Effector memory CD4-positive, alpha-beta T cell (primary cell): ENCODE results near the gene PCDHGB2.
"Not testable (repeated sequence)": the region's sequence is repeated elsewhere in the genome, so short reads cannot be mapped to it uniquely, and the experiment has no call there.

ENCODE experiments used
- DNase-seq, 3 donors: peaks; one replicate each; pipeline ENCODE4 v3.0.0-alpha.2; 2020
- H3K27ac ChIP-seq: 2 replicates; pipeline ENCODE4 v1.7.0; 2013; ENCODE audit warnings: mild to moderate bottlenecking, low read length, moderate library complexity; ENCODE audit not compliant: insufficient read depth, poor library complexity, severe bottlenecking
- H3K27me3 ChIP-seq: replicated peaks from 2 replicates; pipeline ENCODE4 v1.7.0; 2013; ENCODE audit warnings: mild to moderate bottlenecking, low read length; ENCODE audit not compliant: insufficient read depth, control insufficient read depth, poor library complexity, severe bottlenecking
- H3K36me3 ChIP-seq: 2 replicates; pipeline ENCODE4 v1.7.0; 2013; ENCODE audit warnings: mild to moderate bottlenecking, low read length, moderate library complexity; ENCODE audit not compliant: control insufficient read depth, insufficient read depth
- H3K4me1 ChIP-seq: 2 replicates; pipeline ENCODE4 v1.7.0; 2013; ENCODE audit warnings: low read length, mild to moderate bottlenecking; ENCODE audit not compliant: control insufficient read depth, insufficient read depth, poor library complexity, severe bottlenecking
- H3K4me3 ChIP-seq: 2 replicates; pipeline ENCODE4 v1.7.0; 2013; ENCODE audit warnings: low read length, low read depth, mild to moderate bottlenecking; ENCODE audit not compliant: insufficient read depth, poor library complexity, severe bottlenecking
- H3K9me3 ChIP-seq: 2 replicates; pipeline ENCODE4 v1.7.0; 2013; ENCODE audit warnings: mild to moderate bottlenecking, low read length, moderate library complexity; ENCODE audit not compliant: control insufficient read depth

The PCDHGB2 gene

GRCh38 chr5:141384471-141385267, 24.9 kb downstream of the PCDHGB2 start:
- H3K9me3 ChIP-seq, result peaks cover 9% of the 10 kb centered on the region
- peaks cover 8% of the 10 kb centered on the region for H3K27me3 ChIP-seq
- H3K4me3 ChIP-seq, result no peak overlapping the region

GRCh38 chr5:141387557-141388311, 27.9 kb downstream of the PCDHGB2 start, which contains the start of gene PCDHGB4:
Gene PCDHGB4, plus strand, starts transcription at chr5:141387698. Its CDS starts 187 bp downstream, at chr5:141387885.
- not testable (repeated sequence) for DNase-seq, H3K9me3 ChIP-seq, H3K27me3 ChIP-seq

More at GRCh38 chr5:141384471-141385267, 24.9 kb downstream of the PCDHGB2 start:
- DNase-seq, result no peak
- H3K4me1 ChIP-seq, result no peaks in the 10 kb centered on the region
- H3K27ac ChIP-seq, result no peak overlapping the region
- H3K36me3 ChIP-seq, result no peaks in the 10 kb centered on the region

GRCh38 chr5:141388661-141389060, 28.9 kb downstream of the PCDHGB2 start:
- H3K4me1 ChIP-seq, result no peaks in the 10 kb centered on the region
- H3K36me3 ChIP-seq, result no peaks in the 10 kb centered on the region
- H3K27me3 ChIP-seq, result peaks cover 8% of the 10 kb centered on the region
- H3K9me3 ChIP-seq, result peaks cover 9% of the 10 kb centered on the region
- no peak overlapping the region for H3K27ac ChIP-seq
- no peak for DNase-seq
- H3K4me3 ChIP-seq, result no peak overlapping the region

More at GRCh38 chr5:141387557-141388311, 27.9 kb downstream of the PCDHGB2 start, which contains the start of gene PCDHGB4:
- not testable (repeated sequence) for H3K4me1 ChIP-seq, H3K4me3 ChIP-seq, H3K27ac ChIP-seq, H3K36me3 ChIP-seq

- H3K27me3 ChIP-seq, result peaks cover 8% of the 10 kb centered on the region
- H3K4me1 ChIP-seq, result no peaks in the 10 kb centered on the region
- H3K9me3 ChIP-seq, result peaks cover 9% of the 10 kb centered on the region
- no peak overlapping the region for H3K27ac ChIP-seq
- H3K36me3 ChIP-seq, result no peaks in the 10 kb centered on the region
- H3K4me3 ChIP-seq, result no peak overlapping the region
- no peak for DNase-seq
These were observed 29.6 kb downstream of the PCDHGB2 start for GRCh38 chr5:141389153-141390042.

GRCh38 chr5:141392429-141393198, 32.8 kb downstream of the PCDHGB2 start, which contains the start of gene PCDHGA8:
Gene PCDHGA8, plus strand, starts transcription at chr5:141392633. Its CDS starts 181 bp downstream, at chr5:141392814.
- no peaks in the 10 kb centered on the region for H3K4me1 ChIP-seq
- no peak for DNase-seq
- no peak within 1 kb of the TSS for H3K27ac ChIP-seq
- peaks cover 6% of the 10 kb centered on the region for H3K27me3 ChIP-seq
- H3K4me3 ChIP-seq, result no peak within 1 kb of the TSS
- H3K9me3 ChIP-seq, result peaks cover 9% of the 10 kb centered on the region
- no peaks in the 10 kb centered on the region for H3K36me3 ChIP-seq

- DNase-seq, result no peak
- no peaks in the 10 kb centered on the region for H3K4me1 ChIP-seq
- H3K27ac ChIP-seq, result no peak overlapping the region
- no peak overlapping the region for H3K4me3 ChIP-seq
- H3K36me3 ChIP-seq, result no peaks in the 10 kb centered on the region
- H3K27me3 ChIP-seq, result peaks cover 6% of the 10 kb centered on the region
- peaks cover 9% of the 10 kb centered on the region for H3K9me3 ChIP-seq
These were observed 33.5 kb downstream of the PCDHGB2 start for GRCh38 chr5:141393267-141393666.

GRCh38 chr5:141394401-141395187, 34.8 kb downstream of the PCDHGB2 start:
- DNase-seq, result not testable (repeated sequence)
- peaks cover 13% of the 10 kb centered on the region for H3K27me3 ChIP-seq

GRCh38 chr5:141397756-141398551, 38.2 kb downstream of the PCDHGB2 start, which contains the start of gene PCDHGB5:
Gene PCDHGB5, plus strand, starts transcription at chr5:141397947. Its CDS starts 181 bp downstream, at chr5:141398128.
- not testable (repeated sequence) for H3K27ac ChIP-seq, H3K9me3 ChIP-seq, H3K4me3 ChIP-seq, H3K4me1 ChIP-seq, H3K36me3 ChIP-seq, DNase-seq
- peaks cover 16% of the 10 kb centered on the region for H3K27me3 ChIP-seq

More at GRCh38 chr5:141394401-141395187, 34.8 kb downstream of the PCDHGB2 start:
- H3K36me3 ChIP-seq, H3K4me3 ChIP-seq, H3K4me1 ChIP-seq, H3K27ac ChIP-seq, H3K9me3 ChIP-seq: not testable (repeated sequence)
